Measurements from ENCODE around the gene CDK15. TPM values are rescaled to one million over a fixed set of nuclear protein-coding genes. Genes with fewer than 3 reads are reported as not detected.
A peak's percentile ranks its signal among the peaks of the same experiment; 100 is the strongest.

CDK15 gene
- polyA plus RNA-seq (2011; rRNA removed) (not detected in 2 replicates), polyA plus RNA-seq (2017; fragmentation: RNase III; extraction: RNeasy Plus Mini Kit Qiagen cat#74134 plus additional on column Dnase treatment) (not detected in 3 replicates), polyA minus RNA-seq (2011; rRNA and poly(A)+ RNA removed) (not detected in 2 replicates)
- polyA plus RNA-seq (2012; cell fraction: cytosol; rRNA removed), result not detected in 2 replicates
- not detected in 2 replicates for polyA plus RNA-seq (2012; cell fraction: nucleus; rRNA removed)

GRCh38 chr2:201806442-201807170 is at the start of gene CDK15:
CDK15 (plus strand) TSS chr2:201806537; CDS start chr2:201806665, 128 bp downstream.
- Histone ChIP-seq H3K9me3 (no peaks in the 10 kb centered on the region), H3K4me2 (no peak within 1 kb of the TSS), H3K4me1 (no peaks in the 10 kb centered on the region), H3K4me3 (no peak within 1 kb of the TSS), H3K27ac (no peak within 1 kb of the TSS)
- 63% methylated on average over 10 of the region's 10 CpGs for WGBS (ENCODE audit: missing lambda C conversion rate)
- POLR2A ChIA-PET, result no interaction called here
- TF ChIP-seq GATA3 (IDR thresholded peaks at IDR 0.05; ENCODE audit: borderline replicate concordance) (no peak), ESRRA (IDR thresholded peaks at IDR 0.05; ENCODE audit: borderline replicate concordance, low read length) (no peak), RAD21 (conservative IDR thresholded peaks at IDR 0.05 in 1 of 2, IDR thresholded peaks at IDR 0.05 in 1 of 2) (no peak), CBX8 (IDR thresholded peaks at IDR 0.05) (no peak), ZC3H11A (IDR thresholded peaks at IDR 0.05) (no peak), KDM5A (IDR thresholded peaks at IDR 0.05) (no peak), JUN (IDR thresholded peaks at IDR 0.05) (no peak), ZSCAN20 (CRISPR knock-in tag; IDR thresholded peaks at IDR 0.05) (no peak), NFE2L2 (conservative IDR thresholded peaks at IDR 0.05; ENCODE audit: low read length) (no peak), FOSL2 (IDR thresholded peaks at IDR 0.05) (no peak), FOSL2 (CRISPR knock-in tag; IDR thresholded peaks at IDR 0.05) (no peak), PHF8 (IDR thresholded peaks at IDR 0.05; ENCODE audit: borderline replicate concordance, low read depth) (no peak)
- TF ChIP-seq, protein P1, sequence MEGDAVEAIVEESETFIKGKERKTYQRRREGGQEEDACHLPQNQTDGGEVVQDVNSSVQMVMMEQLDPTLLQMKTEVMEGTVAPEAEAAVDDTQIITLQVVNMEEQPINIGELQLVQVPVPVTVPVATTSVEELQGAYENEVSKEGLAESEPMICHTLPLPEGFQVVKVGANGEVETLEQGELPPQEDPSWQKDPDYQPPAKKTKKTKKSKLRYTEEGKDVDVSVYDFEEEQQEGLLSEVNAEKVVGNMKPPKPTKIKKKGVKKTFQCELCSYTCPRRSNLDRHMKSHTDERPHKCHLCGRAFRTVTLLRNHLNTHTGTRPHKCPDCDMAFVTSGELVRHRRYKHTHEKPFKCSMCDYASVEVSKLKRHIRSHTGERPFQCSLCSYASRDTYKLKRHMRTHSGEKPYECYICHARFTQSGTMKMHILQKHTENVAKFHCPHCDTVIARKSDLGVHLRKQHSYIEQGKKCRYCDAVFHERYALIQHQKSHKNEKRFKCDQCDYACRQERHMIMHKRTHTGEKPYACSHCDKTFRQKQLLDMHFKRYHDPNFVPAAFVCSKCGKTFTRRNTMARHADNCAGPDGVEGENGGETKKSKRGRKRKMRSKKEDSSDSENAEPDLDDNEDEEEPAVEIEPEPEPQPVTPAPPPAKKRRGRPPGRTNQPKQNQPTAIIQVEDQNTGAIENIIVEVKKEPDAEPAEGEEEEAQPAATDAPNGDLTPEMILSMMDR (IDR thresholded peaks at IDR 0.05), result no peak
- no peak for DNase-seq (ENCODE audit: low read depth in 1 of 2, low spot score in 1 of 2)
- CTCF ChIA-PET, result interaction anchor here (1.5 kb wide), 1 partner anchor 54 kb away, joined by 4 read pairs; no protein-coding TSS in a partner anchor
- FAIRE-seq, result no peak
- peak; percentile 38 to 62; a peak in 4 of 6 replicates for ATAC-seq

DNA sequence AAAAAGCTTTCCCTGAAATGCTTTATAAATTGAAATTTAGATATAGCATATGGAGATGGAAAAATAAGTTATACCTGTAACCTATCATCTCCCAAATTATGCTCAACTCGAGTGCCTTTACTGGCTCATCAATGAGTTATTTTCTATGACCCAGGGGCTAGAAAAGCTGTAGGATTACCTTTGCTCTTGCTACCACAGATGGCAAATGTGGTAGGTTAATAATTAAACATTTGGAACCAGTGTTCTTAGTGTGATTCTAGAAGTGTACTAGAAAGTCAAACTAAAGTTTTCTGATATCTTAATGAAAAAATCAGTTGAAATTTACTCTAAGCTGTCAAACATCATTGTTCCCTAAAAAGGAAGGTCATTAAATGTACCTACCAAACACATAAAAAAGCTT is 48.1 kb upstream of the CDK15 start:
- Histone ChIP-seq H3K4me3 (no peak overlapping the region), H3K9me3 (no peaks in the 10 kb centered on the region), H3K4me2 (peak overlapping the region; percentile 13; the same call in 1 of the 3 replicates), H3K27ac (no peak overlapping the region), H3K4me1 (peaks cover 26% of the 10 kb centered on the region)
- DNase-seq (ENCODE audit: low read depth in 1 of 2, low spot score in 1 of 2) (no peak), FAIRE-seq (no peak), ATAC-seq (no peak)
- CTCF ChIA-PET, result interaction anchor here (1.4 kb wide), 1 partner anchor 10 kb away, joined by 3 read pairs; no protein-coding TSS in a partner anchor
- POLR2A ChIA-PET, result no interaction called here
- 0% methylated on average over 1 of the region's 1 CpG for WGBS (ENCODE audit: missing lambda C conversion rate)
- TF ChIP-seq POLR2AphosphoS2 (conservative IDR thresholded peaks at IDR 0.05; ENCODE audit: low read length), result no peak
- TF ChIP-seq, protein P2, sequence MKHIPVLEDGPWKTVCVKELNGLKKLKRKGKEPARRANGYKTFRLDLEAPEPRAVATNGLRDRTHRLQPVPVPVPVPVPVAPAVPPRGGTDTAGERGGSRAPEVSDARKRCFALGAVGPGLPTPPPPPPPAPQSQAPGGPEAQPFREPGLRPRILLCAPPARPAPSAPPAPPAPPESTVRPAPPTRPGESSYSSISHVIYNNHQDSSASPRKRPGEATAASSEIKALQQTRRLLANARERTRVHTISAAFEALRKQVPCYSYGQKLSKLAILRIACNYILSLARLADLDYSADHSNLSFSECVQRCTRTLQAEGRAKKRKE (CRISPR knock-in tag; IDR thresholded peaks at IDR 0.05; ENCODE audit: low read depth), result no peak
- no peak for TF ChIP-seq SREBF2 (IDR thresholded peaks at IDR 0.05)
- TF ChIP-seq BCL3 (IDR thresholded peaks at IDR 0.05), result no peak
- no peak for TF ChIP-seq FOSB (CRISPR knock-in tag; IDR thresholded peaks at IDR 0.05)

DNA sequence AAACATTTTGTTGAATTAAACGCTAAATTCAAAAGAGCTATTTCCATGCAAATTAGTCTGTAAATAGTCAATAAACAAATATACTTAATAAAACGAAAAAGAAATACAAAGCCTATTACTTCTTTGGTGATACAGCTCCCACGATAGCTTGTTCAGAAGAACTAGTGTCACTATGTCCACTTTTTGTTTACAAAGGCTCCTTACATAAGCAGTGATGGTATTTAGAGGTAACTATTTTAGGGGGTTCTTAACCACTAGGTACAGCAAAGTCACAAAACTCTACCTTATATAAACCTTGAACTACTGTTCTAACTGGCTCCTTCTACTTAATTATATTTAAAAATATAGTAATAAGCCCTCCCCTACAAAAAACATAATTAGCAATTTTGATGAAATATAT is 47.5 kb upstream of the CDK15 start:
- H3K4me3 ChIP-seq, result no peak overlapping the region
- CTCF ChIA-PET, result interaction anchor here (1.4 kb wide), 2 partner anchors 11 to 419 kb away, joined by 3 to 5 read pairs; no protein-coding TSS in a partner anchor
- WGBS (ENCODE audit: missing lambda C conversion rate), result 64% methylated on average over 3 of the region's 3 CpGs
- no peaks in the 10 kb centered on the region for H3K9me3 ChIP-seq
- no peak overlapping the region for H3K27ac ChIP-seq
- FAIRE-seq (no peak), DNase-seq (ENCODE audit: low read depth in 1 of 2, low spot score in 1 of 2) (no peak), ATAC-seq (no peak)
- peaks cover 26% of the 10 kb centered on the region for H3K4me1 ChIP-seq
- POLR2A ChIA-PET, result no interaction called here
- peak overlapping the region; percentile 13; the same call in 1 of the 3 replicates for H3K4me2 ChIP-seq
- TF ChIP-seq RARB (CRISPR knock-in tag; IDR thresholded peaks at IDR 0.05), result no peak
- no peak for TF ChIP-seq CBX2 (IDR thresholded peaks at IDR 0.05; ENCODE audit: borderline replicate concordance, low read depth)
- no peak for TF ChIP-seq SMC3 (IDR thresholded peaks at IDR 0.05)
- no peak for TF ChIP-seq CHD2 (IDR thresholded peaks at IDR 0.05; ENCODE audit: low read length, partially characterized antibody)
- TF ChIP-seq TP53 (CRISPR knock-in tag; IDR thresholded peaks at IDR 0.05), result no peak
- no peak for TF ChIP-seq HES2 (IDR thresholded peaks at IDR 0.05)
- no peak for TF ChIP-seq BCL3 (IDR thresholded peaks at IDR 0.05)
- TF ChIP-seq JUNB (IDR thresholded peaks at IDR 0.05), result no peak
- TF ChIP-seq RNF2 (IDR thresholded peaks at IDR 0.05; ENCODE audit: borderline replicate concordance, low read depth), result no peak
- TF ChIP-seq, protein P1 (IDR thresholded peaks at IDR 0.05), result no peak

Data from A549 (cell line).